Posterior cingulate gyrus (tissue), 11 donors: ENCODE measurements around the gene COQ9.
"Not testable (repeated sequence)": the region's sequence is repeated elsewhere in the genome, so short reads cannot be mapped to it uniquely, and the experiment has no call there.

Experiments used
- DNase-seq, 10 donors: peaks; one replicate each; pipeline versions ENCODE4 v3.0.0 to v3.0.0-alpha.2; 2020 to 2021; ENCODE audit warnings: mixed read lengths in 3 of 10
- intact Hi-C: fragments of 100-400 bp; cut with DNase I; formaldehyde crosslinking; loops from one replicate; pipeline ENCODE4 v1.15.1; 2023

COQ9 gene

GRCh38 chr16:57423152-57423551, 24.1 kb upstream of the COQ9 start:
- intact Hi-C loops: no loop called here
- DNase-seq: no peak

DNA sequence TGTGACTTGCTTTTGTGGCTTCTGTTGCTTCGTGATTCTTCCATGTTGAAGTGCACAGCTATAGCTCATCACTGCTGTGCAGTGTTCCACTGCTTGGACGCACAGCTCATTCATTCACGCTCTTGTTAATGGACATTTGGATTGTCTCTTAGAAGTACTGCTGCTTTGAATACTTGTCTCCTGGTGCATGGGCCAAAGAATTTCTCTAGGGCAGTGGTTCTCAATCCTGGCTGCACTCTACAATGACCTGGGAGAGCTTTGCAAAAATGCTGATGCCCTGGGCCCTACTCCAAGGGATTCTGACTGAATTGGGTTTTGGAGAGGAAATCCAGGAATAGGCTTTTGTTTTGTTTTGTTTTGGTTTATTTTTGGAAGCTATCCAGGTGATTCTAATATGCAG, 22.7 kb upstream of the COQ9 start:
- intact Hi-C loops: no loop called here
- no peak for DNase-seq

DNA sequence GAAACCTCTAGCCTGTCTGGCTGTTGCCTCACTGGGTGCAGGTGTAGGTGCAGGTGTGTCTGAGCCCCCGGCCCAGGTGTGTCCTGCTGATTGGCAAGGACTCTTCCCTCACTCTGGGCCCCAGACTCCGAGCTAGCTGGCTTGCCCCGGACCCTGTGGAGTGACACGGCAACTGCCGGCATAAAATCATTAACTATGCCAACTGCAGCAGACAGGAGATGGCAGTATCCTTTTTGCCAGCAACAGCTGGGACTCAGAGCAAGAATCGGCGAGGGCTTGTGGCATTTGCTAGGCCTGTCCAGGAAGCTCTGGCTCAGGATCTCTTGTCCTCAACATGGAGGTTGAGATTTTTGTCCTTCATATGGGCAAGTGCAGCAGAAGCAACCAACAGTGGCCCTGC, 20.9 kb upstream of the COQ9 start:
- DNase-seq: peak in 1 of 10 donors; percentile 81
- intact Hi-C loops: no loop called here

GRCh38 chr16:57427307-57427706, 20.0 kb upstream of the COQ9 start:
- DNase-seq: no peak
- intact Hi-C loops: no loop called here

GRCh38 chr16:57427824-57428223, 19.5 kb upstream of the COQ9 start:
- no peak for DNase-seq
- intact Hi-C loops: no loop called here

GRCh38 chr16:57430955-57431354, 16.3 kb upstream of the COQ9 start:
- intact Hi-C loops: no loop called here
- no peak for DNase-seq

GRCh38 chr16:57432505-57432904, 14.8 kb upstream of the COQ9 start:
- intact Hi-C loops: no loop called here
- no peak for DNase-seq

DNA sequence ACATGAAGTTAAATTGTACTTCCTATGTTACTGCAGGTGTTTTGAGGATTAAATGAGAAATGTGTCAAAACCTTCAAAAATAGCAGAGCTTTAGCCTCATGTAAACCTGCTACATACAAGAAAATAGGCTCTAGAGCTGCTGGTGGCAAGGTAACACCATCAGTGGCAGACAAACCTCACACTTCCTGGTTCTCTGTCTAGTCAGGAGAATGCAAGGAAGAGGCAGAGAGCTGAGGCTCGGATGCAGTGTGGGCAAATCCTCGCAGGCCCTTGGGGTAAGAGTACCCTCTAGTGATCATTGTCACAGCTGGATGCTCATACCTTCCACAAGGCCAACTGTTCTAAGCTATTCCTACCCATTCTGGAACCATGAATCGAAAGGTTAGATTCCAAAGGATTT, 14.3 kb upstream of the COQ9 start:
- DNase-seq: no peak
- intact Hi-C loops: no loop called here

DNA sequence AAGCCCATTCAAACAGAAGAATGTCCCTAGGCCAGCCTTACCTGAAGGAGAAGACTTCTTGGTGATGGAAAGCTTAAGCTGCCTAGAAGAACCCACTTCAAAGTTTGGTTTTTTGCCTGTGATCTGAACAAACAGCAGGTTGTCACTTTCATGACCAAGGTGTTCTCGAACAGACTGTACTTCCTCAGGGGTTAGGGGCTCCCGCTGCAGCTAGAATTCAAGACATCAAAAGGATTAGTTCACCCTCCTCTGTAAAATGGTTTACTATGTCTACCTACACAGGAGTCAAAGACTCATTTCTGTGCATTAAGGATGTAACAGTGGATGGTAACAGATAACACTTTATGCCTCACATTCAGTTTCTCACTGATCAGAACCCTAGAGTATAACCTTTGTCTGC, 13.3 kb upstream of the COQ9 start:
- intact Hi-C loops: no loop called here
- DNase-seq: no peak

- no peak for DNase-seq
- intact Hi-C loops: no loop called here
These were observed 11.4 kb upstream of the COQ9 start for GRCh38 chr16:57435838-57436237.

- DNase-seq: not testable (repeated sequence)
These were observed 7.3 kb upstream of the COQ9 start for GRCh38 chr16:57439947-57440346.

DNA sequence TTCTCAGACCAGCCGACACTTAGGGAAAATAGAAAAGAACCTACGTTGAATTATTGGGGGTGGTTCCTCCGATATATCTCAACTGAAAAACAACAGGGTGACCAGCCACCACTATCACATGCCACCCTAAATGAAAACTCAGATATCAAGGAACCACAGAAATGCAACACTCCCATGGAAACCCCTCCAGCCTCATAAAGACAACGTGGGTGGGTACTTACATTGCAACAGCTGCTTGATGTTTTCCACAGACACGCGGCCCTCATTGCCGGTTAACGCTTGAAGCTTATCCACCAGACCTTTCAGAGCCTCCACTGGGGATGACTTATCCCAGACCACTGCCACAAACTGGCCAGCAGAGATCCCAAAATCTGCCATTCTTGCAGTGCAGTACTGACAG, 6.7 kb upstream of the COQ9 start:
- intact Hi-C loops, DNase-seq: not testable (repeated sequence)

More at GRCh38 chr16:57439947-57440346, 7.3 kb upstream of the COQ9 start:
- intact Hi-C loops: not testable (repeated sequence)

GRCh38 chr16:57444711-57445110, 2.6 kb upstream of the COQ9 start:
- intact Hi-C loops: no loop called here
- DNase-seq: no peak

- intact Hi-C loops: no loop called here
- no peak for DNase-seq
These were observed 1.8 kb upstream of the COQ9 start for GRCh38 chr16:57445510-57445909.

- intact Hi-C loops: no loop called here
- DNase-seq: peak in 2 of 10 donors; percentile 13 to 14
These were observed 621 bp upstream of the COQ9 start for GRCh38 chr16:57446531-57447185.

DNA sequence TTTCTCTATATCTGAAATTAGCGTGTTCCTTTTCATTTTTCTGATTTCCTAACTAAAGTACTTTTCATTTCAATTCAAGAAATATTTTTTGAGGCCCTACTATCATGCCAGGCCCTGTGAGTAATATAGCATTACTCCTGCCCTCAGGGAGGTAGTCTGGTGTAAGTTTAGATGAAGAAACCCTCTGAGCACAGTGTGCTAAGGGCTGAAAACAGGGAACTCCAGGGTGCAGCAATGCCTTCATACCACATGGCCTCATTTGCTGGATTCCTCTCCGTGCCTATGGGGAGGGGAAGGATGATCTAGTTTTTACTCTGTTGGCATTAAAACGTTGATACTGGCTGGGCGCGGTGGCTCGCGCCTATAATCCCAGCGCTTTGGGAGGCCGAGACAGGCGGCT, 4.7 kb downstream of the COQ9 start:
- intact Hi-C loops: no loop called here

GRCh38 chr16:57462209-57462977, 15.1 kb downstream of the COQ9 start, which contains the start of gene POLR2C:
POLR2C (plus strand) TSS chr16:57462679; CDS start chr16:57462725, 46 bp downstream.
- peak; percentile 78 to 97 (median 85) for DNase-seq
- intact Hi-C loops: no loop called here

More for the DNA sequence above, 4.7 kb downstream of the COQ9 start:
- DNase-seq: no peak

- intact Hi-C loops: no loop called here
- no peak for DNase-seq
These were observed 15.7 kb downstream of the COQ9 start for GRCh38 chr16:57462978-57463362.

- intact Hi-C loops: no loop called here
- DNase-seq: no peak
These were observed 17.2 kb downstream of the COQ9 start for GRCh38 chr16:57464523-57464922.

GRCh38 chr16:57468346-57468745, 21.1 kb downstream of the COQ9 start:
- intact Hi-C loops: no loop called here
- DNase-seq: no peak

- DNase-seq: no peak
- intact Hi-C loops: no loop called here
These were observed 21.8 kb downstream of the COQ9 start for GRCh38 chr16:57469046-57469445.

DNA sequence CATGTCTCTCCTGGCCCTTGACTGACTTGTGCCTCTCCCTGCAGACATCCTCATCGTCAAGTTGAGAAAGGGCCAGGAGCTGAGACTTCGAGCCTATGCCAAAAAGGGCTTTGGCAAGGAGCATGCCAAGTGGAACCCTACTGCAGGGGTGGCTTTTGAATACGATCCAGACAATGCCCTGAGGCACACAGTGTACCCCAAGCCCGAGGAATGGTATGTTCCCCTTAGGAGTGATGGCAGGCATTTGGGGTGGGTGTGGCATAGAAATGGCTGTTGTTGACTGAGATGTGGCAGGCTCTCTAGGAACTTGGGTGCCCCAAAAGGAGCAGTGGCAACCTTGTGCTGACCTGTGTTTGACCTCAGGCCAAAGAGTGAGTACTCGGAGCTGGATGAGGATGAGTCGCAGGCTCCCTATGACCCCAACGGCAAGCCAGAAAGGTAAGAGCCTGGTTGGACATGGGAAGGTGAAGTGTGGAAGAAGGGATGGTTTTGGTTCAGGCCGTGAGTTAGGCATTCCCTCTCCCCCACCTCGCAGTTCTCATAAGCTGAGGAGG, 22.7 kb downstream of the COQ9 start:
- intact Hi-C loops: no loop called here
- DNase-seq: no peak
